GM18499 (cell line): Measurements from ENCODE around the gene AGBL4.

ENCODE experiments used
- ATAC-seq: cut with Tn5 transposase; IDR thresholded peaks from one replicate; pipeline ENCODE4 v1.9.1; 2021; ENCODE audit warnings: moderate number of reproducible peaks; ENCODE audit not compliant: insufficient read depth, unreplicated experiment

The AGBL4 gene

GRCh38 chr1:49728377-49728776 is 295.4 kb downstream of the AGBL4 start:
- no peak for ATAC-seq

- ATAC-seq: no peak
Observed at GRCh38 chr1:49723662-49724061, 300.1 kb downstream of the AGBL4 start.

DNA sequence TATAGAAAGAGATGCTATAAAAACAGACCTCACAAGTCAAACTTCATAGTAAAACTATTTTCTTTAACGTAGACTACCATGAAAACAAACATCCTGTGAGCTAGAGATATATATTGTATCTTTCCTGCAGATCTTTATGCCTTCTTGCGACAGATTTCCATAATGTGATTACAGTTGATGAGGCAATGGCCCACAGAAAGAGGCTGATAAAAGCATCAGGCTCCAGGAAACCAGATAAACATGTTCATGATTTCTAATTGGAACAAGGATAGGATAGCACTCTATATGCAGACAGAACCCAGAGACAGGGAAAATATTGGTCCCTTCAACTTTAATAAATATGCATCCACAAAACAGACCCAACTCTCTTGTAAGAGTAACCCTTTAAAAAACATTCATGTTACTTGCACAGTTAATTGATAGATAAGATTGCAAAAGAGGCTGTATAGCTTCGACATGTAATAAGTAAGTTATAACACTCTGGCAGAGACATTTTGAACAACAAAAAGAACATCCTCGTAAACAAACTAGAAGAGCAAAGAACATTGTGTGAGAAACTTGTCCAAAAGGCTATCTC is 329.4 kb downstream of the AGBL4 start:
- ATAC-seq: no peak

DNA sequence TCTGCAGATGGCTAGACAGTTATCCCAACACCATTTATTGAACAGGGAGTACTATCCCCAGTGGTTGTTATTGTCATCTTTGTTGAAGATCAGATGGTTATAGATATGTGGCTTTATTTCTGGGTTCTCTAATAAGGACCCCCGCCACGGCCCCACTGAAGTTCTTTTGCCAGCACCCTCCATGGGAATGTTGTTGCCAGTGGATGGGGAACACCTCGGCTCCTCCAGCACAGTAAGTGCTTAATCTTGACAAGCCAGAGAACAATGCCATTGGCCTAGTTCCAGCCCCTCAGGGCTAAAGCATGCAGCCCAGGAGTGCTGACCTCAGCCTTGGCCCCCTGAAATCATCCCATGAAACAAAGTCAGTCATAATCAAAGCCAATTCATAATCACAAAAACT is 337.6 kb downstream of the AGBL4 start:
- no peak for ATAC-seq

GRCh38 chr1:49677706-49678105 is 346.0 kb downstream of the AGBL4 start:
- ATAC-seq: no peak

GRCh38 chr1:49651136-49651535 is 372.6 kb downstream of the AGBL4 start:
- no peak for ATAC-seq

DNA sequence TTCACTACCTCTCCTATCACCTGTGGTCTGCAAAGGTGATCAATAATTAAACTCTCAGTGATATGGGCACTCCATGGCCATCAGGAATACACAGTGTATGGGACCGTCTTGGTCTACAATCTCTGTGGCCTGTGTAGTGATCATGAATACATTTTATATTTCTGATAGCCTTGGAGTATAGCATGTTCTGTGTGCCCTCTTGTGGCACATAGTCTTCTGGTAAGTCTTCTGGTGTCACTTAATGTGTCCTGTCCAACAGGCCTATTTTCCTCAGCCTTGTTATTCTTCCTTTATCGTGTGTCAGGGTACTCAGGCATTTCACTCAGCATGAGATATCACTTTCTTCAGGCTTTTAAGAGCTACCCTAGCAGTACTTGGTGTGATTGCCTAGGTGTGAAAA is 393.6 kb downstream of the AGBL4 start:
- no peak for ATAC-seq

- ATAC-seq: no peak
Observed at GRCh38 chr1:49627781-49628180, 396.0 kb downstream of the AGBL4 start.

GRCh38 chr1:49626472-49626871 is 397.3 kb downstream of the AGBL4 start:
- no peak for ATAC-seq

DNA sequence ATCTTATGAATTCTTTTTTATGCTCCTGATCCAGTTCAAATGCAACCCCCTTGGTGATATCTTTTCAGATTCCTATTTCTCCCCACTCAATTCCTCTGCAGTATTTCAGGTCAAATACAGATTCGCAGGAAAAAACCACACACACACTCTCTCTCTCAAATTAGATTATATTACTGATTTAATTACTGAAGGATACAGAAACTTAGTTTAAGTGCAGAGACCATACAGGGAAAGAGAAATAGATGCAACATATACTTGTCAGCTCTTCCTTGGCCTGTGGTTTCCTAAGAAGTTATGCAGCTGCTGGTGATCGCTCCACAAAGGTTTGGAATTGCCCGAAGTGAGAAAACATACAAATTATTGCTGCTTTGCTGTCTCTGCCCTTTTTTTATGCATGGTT is 400.9 kb downstream of the AGBL4 start:
- no peak for ATAC-seq

GRCh38 chr1:49606082-49606481 is 417.7 kb downstream of the AGBL4 start:
- no peak for ATAC-seq

DNA sequence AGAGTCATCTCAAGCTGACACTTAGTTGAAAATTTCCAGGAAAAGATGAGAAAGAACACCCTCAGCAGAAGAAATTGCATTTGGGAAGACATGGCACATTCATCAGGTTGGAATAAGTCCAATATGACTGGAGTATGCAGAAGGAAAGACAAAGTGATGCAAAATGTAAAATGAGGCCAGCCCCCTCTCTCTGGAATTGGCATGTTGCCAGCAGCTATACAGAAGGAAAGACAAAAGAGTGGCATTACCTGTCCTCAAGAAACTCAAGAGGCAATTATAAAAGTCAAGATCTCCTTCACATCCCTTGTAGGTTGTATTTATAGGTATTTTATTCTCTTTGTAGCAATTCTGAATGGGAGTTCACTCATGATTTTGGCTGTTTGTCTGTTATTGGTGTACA is 426.3 kb downstream of the AGBL4 start:
- no peak for ATAC-seq

GRCh38 chr1:49576327-49576901 is 447.3 kb downstream of the AGBL4 start:
- no peak for ATAC-seq

GRCh38 chr1:49556676-49557234 is 467.0 kb downstream of the AGBL4 start:
- ATAC-seq: no peak

GRCh38 chr1:49552101-49552500 is 471.7 kb downstream of the AGBL4 start:
- ATAC-seq: no peak

DNA sequence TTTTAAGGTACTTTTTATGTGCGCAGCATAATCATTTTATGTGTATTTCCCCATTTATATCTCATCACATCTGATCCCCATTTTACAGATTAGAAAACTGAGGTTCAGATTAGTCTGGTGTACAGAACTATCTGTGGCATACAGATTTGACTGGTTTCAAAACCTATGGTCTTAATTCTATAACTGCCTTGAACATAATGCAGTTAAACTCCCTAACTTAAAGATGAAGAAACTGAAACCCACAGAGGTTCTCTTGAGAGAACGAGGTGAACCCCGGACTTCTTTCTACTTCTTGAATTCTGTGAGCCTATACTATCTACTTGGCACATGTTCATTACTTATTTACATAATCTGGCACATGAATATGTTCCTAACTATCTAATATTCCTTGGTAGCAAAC is 479.1 kb downstream of the AGBL4 start:
- no peak for ATAC-seq

DNA sequence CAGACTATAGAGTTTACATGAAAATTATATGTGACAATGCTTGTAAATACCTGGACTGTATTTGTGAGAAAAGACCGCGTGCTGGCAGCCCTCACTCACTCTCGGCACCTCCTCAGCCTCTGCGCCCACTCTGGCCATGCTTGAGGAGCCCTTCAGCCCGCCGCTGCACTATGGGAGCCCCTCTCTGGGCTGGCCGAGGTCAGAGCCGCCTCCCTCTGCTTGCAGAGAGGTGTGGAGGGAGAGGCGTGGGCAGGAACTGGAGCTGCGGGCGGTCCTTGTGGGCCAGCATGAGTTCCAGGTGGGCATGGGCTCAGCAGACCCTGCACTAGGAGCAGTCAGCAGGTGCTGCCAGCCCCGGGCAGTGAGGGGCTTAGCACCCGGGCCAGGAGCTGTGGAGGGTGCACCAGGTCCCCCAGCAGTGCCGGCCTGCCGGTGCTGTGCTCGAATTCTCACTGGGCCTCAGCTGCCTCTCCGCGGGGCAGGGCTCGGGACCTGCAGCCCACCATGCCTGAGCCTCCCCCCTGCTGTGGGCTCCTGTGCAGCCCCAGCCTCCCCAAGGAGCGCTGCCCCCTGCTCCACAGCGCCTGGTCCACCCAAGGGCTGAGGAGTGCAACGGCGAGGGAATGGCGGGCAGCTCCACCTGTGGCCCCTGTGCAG is 482.5 kb downstream of the AGBL4 start:
- no peak for ATAC-seq

- no peak for ATAC-seq
Observed at GRCh38 chr1:49527606-49528305, 496.0 kb downstream of the AGBL4 start.

GRCh38 chr1:49526672-49527071 is 497.1 kb downstream of the AGBL4 start:
- no peak for ATAC-seq

DNA sequence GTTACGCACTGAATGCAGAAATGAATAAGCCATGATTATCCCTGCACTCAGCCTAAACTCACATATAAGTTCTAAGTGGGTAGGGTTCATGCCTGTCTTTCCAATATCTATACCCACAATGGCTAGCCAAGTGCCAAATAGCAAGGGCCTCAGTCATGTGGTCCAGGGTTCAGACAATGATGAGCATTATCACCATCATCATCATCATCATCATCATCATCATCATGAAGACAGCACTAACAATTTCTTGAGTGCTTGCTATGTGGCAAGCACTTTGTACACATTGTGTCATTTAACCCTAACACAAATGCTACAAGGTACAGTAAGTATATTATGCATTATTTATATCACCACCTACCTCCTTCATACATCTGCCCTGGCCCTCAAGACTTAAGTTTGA is 500.0 kb downstream of the AGBL4 start:
- no peak for ATAC-seq

GRCh38 chr1:49466961-49467360 is 556.8 kb downstream of the AGBL4 start:
- no peak for ATAC-seq
